Activated CD8-positive, alpha-beta memory T cell treated with anti-CD3 and anti-CD28 coated beads for 1 hour (primary cell): ENCODE measurements around the gene ZSCAN5A.
A peak's percentile ranks its signal among the peaks of the same experiment; 100 is the strongest.
"Not testable (repeated sequence)": the region's sequence is repeated elsewhere in the genome, so short reads cannot be mapped to it uniquely, and the experiment has no call there.

Experiments
- DNase-seq, 2 donors: peaks; one replicate each; pipeline ENCODE4 v3.0.0-alpha.2; 2020; ENCODE audit warnings: low read depth in 1 of 2; ENCODE audit errors: extremely low read depth in 1 of 2

The ZSCAN5A gene

DNA sequence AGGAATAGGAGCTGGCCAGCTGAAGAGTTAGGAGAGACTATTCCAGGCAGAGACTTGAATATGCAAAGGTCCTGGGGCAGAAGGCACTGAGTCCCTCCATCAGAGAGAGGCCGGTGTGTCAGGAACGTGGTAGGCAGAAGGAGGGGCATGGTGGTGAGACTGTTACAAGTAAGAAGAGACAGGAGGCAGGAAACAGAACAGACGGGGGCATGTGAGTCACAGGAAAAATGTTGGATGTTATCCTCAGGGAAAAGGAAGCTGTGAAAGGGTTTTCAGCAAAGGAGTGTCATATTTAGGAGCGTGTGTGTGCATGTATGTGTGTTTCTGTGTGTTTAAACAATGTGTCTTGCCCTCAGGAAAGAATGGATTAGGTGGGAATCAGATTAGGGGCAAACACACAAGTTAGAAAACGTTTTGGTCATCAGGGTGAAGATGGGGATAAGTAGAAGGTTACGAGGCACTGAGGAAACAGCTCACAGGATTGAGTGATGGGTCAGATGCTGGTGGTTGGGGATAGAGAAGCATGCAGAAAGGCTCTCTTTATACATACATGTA lies 41.0 kb downstream of the ZSCAN5A start:
- no peak for DNase-seq

DNA sequence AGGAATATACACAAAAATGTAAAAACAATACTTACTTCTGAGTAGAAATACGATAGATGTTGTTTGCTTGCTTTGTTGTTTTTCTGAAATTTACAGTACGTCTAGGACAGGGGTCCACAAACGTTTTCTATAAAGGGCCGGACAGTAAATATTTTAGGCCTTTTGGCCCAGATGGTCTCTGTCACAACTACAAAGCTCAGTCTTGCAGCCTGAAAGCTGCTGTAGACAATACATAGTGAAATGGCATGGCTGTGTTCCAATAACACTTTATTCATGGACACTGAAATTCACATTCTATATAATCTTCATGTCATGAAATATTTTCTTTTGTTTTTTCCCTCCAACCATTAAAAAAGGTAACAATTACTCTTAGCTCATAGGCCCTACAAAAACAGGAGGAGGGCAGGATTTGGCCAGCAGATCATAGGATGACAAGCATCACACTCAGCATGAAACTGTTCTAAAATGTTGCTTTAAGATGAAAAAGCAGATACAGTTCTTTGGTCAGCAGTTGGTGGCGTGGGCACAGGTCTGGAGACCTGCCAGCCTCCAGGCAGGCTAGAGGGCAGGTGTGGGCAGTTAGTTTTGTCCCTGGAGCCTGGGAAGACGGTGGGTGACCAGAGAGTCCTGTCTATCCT lies 42.4 kb downstream of the ZSCAN5A start, which contains the start of gene EDDM13:
Gene EDDM13, plus strand, starts transcription at position 588 of the 638 bp plus-strand sequence. CDS start 87 bp downstream, outside the sequence.
- DNase-seq: no peak

DNA sequence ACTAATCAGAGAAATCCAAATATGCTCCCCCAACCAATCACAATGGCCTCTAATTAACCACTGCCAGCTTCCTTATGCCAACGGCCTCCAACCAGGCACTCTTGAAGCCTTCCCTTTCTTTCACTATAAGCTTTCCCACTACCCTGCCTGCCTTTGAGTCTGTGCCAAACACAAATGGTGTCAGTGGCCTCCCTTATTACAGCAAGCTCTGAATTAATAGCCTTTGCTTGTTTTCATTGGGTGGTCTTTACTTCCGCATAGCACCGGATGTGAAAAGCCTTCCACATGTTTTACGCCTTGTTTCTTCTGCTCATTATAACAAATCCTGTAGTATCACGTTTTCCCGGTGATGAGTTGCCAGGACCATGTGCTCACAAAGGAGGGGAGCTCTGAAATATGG lies 43.5 kb downstream of the ZSCAN5A start:
- no peak for DNase-seq

DNA sequence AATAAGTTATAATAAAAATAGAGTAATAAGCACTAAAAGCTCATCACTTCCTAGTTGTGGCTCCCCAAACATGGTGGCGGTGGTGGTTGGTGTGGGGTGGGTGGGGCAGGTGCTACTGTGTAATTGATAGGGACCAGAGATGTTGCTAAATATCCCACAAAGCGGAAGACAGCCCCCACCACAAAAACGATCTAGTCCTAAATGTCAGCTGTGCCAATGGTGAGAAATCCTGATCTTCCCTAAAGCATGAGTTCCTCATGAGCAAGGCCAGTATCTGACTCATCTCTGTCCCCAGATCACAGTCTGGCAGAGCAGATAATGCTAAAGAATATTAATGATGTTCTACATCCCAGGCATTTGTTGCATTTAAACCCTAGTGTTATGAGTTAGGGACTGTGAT lies 44.0 kb downstream of the ZSCAN5A start:
- DNase-seq: no peak

DNA sequence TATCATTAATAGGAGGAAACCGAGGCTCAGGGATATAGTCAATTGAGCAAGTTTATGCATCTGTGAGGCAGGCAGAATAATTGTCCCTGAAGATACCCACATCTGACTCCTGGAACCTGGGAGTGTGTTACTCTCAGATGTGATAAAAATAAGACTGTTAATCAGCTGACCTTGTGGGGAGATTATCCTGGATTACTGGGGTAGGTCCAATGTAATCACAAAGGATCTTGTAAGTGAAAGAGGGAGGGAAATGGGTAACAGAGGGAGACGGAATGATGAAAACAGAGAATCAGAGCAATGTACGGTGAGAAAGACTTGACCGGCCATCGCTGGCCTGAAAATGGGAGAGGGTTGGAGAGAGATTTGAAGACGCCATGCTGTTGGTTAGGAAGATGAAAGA lies 45.3 kb downstream of the ZSCAN5A start:
- DNase-seq: no peak

DNA sequence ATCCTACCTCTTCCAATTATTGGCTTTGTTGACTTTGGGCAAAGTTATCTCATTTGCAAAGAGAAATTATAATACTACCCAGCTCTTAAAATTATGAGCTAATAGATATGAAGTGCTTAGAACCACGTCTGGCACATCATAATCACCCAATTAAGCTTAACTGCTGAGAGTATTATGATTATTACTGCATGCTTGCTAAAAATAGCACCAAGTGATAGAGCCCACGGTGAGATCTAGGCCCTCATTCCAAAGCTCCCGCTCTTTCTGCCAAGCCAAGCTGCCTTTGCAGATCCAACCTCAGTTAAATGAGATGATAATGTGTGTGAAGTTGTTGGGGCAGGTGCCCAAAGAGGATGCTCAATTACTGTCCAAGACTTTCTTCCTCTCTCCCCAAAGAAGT lies 48.6 kb downstream of the ZSCAN5A start:
- no peak for DNase-seq

DNA sequence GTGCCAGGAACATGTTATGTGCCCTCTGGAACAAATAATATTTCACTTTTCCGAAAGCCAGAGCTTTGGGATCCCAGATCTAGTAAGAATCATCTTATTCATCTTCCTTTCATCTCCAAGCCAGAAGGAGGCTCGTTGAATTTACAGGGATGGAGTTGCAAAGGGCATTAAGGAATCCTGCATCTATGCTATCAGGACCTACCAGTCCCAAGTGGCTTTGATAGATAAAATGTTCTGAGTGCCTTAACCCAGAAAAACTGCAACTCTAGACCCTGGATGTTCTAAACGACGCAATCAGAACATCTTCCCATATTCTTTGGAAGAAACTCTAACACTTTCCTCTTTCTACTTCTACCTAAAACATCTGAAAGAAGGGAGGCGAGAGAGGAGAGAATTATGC lies 51.3 kb downstream of the ZSCAN5A start:
- no peak for DNase-seq

DNA sequence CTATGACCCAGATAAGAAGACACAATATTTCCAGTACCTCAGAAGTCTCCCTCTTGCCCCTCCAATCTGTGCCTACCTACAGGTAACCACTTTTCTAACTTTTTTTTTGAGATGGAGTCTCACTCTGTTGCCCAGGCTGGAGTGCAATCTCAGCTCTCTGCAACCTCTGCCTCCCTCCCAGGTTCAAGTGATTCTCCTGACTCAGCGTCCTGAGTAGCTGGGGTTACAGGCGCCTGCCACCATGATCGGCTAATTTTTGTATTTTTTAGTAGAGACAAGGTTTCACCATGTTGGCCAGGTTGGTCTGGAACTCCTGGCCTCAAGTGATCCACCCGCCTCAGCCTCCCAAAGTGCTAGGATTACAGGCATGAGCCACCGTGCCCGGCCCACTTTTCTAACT lies 52.7 kb downstream of the ZSCAN5A start:
- DNase-seq: not testable (repeated sequence)

DNA sequence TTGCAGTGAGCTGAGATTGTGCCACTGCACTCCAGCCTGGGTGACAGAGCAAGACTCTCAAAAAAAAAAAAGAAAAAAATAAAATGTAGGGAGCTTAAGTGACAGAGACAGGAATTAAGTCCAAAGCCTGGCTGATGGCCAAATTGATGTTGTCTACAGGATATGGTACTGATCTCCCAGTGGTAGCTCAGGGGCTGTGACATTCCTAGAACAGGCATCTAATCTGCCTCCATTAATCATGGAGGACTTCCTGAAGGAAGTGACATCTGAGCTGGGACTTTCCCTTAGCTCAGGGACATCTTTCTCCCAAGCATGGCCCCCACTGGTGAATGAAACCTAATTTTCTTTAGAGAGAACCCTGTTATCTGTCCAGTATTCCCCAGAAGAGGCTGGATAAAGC lies 53.5 kb downstream of the ZSCAN5A start:
- DNase-seq: no peak

DNA sequence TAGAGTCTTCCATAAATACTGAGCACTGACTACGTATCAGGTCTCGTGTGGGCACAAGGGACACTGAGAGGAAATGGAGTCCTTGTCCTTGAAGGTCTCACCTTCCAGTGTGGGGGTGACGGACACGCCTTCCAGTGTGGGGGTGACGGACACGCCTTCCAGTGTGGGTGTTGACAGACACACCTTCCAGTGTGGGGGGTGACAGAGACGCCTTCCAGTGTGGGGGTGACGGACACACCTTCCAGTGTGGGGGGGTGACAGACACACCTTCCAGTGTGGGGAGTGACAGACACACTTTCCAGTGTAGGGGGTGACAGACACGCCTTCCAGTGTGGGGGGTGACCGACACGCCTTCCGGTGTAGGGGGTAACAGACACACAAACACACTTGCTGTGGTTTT lies 56.4 kb downstream of the ZSCAN5A start:
- no peak for DNase-seq

DNA sequence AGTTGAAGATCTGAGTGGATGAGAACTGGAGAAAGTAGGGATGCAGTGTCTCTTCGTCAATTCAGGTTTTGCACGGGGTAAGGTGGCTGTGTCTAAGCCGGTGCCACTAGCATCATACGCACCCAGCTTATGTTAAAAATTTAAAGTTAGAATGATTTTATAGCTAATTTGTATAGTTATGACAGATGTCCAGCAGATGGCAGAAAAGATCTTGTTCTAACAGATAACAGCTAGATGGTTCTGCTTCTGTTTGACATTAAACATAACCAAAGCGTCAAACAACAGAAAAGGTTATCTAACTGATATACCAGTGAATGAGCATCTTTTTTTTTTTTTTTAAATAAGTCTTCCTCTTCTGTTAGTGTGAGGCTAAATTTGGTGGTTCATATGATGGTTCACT lies 60.9 kb downstream of the ZSCAN5A start:
- DNase-seq: no peak

DNA sequence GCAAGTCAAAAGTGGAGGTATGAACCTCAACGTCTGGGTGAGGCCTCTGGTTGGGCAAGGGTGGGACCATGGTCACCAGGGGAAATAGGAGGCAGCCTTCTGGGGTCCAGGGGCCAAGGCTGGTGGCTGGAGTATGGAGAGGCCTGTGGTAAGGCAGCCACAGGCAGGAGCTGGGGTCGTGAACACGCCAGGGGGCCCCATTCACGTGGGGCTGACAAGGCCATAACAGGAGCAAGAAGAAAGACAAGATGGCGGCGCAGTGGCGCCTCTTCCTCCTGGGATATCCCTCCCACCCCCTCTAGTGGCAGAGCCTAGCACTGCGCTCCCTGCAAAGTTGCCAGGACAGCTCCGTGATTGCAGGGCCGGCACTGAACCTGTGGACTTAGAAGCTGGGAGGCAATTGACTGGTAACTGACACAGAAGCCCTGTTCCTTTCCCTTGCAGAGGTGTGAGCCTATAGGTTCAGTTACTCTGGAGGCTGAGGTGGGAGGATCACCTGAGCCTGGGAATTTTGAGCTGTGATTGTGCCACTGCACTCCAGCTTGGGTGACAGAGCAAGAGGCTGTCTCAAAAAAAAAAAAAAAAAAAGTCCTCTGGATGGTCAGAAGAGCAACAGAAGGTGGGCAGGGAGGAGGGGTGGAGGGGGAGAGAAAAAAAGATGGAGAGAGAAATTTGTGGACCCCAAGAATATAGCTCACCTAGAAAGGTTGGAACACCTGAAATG lies 61.8 kb downstream of the ZSCAN5A start:
- peak; percentile 30 to 46 for DNase-seq

DNA sequence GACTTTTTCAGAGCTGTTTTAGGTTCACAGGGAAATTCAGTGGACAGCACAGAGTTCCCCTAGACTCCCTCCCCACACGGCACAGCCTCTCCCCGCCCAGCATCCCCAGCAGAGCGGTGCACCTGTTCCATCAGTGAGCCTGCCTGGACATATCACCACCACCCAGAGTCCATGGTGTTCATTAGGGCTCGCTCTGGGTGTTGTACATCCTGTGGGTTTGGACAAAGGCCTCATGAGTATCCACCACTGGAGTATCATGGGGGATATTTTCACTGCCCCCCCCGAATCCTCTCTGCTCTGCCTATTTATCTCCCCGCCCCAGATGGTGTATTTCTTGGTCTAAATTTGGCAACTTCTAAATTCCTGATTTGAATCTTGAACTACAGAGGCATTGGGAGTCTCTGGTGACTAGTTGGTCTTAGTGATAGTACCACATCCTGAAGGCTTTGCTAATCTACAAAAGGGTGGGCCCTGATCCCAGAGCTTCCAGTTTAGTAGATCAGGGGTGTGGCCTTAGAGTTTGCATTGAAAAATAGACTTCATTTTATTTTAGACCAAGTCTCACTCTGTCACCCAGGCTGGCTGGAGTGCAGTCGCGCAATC lies 65.8 kb downstream of the ZSCAN5A start:
- not testable (repeated sequence) for DNase-seq

DNA sequence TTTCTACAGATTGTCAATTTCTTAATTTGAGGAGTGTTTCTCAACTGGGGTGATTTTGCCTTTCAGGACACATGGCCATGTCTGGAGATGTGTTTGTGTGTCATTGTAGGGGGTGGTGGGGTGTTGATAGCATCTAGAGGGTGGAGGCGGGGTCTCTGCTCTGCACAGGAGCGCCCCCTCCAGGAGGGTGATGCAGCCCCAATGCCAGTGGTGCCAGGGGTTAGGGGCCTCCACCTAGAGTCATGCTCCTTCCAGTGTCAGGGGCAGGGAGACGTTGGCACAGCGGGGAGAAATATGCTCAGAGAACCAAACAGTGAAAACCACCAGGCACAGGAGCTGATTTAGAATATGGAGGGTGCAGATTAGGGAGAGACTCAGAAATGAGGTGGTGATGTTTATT lies 68.9 kb downstream of the ZSCAN5A start:
- not testable (repeated sequence) for DNase-seq

DNA sequence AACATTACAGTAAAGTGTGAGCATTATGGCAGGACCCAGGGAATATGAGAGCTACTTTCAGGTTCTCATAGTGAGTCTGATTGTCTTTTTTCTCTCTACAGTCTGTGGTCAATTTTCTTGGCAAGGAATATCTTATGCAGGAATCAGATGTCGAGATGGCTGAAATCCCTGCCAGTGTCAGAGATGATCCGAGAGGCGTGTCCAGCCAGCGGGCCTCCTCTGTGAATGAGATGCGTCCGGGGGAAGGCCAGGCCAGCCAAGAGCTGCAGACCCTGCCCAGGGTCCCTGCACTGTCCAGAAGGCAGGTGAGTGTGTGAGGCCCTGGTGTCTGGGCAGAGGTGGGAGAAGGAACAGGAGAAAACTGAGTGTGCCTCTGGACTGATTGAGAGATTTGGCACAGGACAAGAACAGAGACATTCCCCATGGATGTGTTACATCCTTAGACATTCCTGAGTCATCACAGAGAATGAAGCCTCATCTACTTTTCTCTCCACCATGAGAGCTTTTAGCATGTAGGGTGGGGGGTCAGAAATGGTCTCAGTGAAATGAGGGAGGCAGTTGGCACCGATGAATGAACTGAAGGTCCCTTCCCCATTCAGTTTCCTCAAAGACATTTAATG lies 69.4 kb downstream of the ZSCAN5A start:
- no peak for DNase-seq

DNA sequence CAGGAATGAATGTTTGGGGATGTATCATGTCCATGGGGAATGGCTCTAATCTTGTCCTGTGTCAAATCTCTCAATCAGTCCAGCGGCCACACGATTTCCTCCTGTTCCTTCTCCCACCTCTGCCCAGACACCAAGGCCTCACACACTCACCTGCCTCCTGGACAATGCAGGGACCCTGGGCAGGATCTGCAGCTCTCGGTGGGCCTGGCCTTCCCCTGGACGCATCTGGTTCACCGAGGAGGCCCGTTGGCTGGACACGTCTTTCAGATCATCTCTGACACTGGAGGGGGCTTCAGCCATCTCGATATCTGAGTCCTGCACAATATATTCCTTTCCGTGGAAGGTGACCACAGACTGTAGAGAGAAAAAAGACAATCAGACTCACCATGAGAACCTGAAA lies 91.2 kb downstream of the ZSCAN5A start:
- DNase-seq: no peak

DNA sequence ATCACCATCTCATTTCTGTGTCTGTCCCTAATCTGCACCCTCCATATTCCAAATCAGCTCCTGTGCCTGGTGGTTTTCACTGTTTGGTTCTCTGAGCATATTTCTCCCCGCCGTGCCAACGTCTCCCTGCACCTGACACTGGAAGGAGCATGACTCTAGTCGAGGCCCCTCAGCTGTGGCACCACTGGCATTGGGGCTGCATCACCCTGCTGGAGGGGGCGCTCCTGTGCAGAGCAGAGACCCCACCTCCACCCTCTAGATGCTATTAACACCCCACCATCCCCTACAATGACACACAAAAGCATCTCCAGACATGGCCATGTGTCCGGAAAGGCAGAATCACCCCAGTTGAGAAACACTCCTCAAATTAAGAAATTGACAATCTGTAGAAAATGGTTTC lies 91.7 kb downstream of the ZSCAN5A start:
- DNase-seq: no peak

DNA sequence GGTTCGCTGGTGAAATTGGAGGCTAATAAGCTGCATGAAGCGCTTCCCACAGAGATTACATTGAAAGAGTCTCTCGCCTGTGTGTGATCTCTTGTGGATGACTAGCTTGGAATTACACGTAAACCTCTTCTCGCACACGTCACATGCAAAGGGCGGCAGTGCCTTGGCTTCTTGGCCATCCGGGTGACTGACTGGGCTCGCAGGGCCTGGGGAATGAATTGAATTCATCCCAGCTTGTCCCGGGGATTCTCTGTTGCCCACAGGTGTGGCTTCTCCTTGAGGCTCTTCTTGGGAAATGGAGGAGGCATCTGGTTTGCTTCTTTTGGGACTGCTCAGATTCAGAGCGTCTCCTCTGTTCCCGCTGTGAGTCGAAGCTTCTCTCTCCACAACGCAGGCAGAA lies 92.8 kb downstream of the ZSCAN5A start:
- DNase-seq: no peak

DNA sequence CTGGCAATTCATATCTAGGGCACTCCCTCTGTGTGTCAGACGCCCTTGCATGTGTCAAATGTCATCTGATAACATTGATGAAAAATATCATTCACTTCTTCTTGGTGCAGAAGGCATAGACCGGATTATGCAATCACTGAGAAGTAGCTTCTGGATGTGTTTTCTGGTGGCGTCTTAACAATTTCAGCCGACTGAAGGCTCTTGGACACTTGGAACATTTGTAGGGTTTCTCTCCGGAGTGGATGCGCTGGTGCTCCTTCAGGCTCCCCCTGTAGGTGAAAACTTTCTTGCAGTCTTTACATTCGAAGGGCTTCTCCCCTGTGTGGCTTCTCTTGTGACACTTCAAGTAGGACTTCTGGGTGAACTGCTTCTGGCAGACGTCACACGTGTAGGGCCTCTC lies 93.2 kb downstream of the ZSCAN5A start:
- DNase-seq: not testable (repeated sequence)

DNA sequence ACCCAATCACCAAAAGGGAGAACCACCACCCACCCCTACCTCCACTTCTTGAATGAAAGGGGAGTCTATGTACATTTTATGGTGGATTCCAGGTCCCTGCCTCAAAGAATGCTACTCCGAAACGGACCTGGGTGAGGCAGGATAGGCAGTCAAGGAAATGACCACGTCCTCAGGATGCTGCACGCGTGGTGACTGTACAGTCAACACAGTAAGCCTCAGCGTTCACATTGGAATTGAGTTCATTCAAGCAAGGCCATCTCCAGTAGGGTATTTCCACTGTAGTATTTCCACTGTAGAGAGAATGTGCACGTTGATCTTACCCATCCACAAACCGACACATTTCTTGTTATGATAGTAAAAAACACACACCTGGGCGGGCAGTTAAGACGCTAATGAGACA lies 95.7 kb downstream of the ZSCAN5A start:
- no peak for DNase-seq
